DMS 273 (cell line): Measurements from ENCODE around the gene TBC1D8.

Source experiments
- DNase-seq: peaks from one replicate; lab custom pipeline; 2025; ENCODE audit not compliant: unreplicated experiment; lab: John Stamatoyannopoulos, UW

TBC1D8 gene

DNA sequence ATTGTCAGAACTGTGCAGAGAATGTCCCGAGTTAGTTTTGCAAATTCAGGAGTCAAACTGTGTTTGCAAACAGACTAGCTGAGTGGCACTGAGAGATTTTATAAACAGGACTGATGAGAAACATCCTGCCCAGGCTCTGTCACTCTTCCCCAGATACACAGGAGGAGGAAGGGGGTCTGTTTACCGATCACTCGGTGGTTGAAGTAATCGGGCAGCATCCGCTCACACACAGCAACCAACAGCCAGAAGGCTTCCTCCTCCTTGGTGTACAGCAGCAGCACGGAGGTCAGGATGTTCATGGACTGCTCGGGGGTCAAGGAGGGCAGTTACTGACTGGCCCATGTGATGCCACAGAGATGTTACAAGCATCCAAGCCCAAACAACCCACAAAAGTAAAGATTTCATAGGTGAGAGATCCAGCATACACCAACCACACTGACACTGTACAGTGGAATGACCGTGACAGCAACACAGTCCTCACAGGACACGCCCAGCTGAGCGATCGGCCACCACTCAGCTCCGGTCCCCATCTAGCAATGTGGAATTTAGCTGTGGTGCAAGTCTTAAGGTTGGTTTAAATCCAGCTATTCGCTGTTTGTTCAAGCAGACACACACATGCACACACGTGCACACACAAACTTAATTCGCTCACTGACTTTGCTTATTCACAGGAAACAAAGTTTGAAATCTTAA, 119.0 kb downstream of the TBC1D8 start:
- no peak for DNase-seq

DNA sequence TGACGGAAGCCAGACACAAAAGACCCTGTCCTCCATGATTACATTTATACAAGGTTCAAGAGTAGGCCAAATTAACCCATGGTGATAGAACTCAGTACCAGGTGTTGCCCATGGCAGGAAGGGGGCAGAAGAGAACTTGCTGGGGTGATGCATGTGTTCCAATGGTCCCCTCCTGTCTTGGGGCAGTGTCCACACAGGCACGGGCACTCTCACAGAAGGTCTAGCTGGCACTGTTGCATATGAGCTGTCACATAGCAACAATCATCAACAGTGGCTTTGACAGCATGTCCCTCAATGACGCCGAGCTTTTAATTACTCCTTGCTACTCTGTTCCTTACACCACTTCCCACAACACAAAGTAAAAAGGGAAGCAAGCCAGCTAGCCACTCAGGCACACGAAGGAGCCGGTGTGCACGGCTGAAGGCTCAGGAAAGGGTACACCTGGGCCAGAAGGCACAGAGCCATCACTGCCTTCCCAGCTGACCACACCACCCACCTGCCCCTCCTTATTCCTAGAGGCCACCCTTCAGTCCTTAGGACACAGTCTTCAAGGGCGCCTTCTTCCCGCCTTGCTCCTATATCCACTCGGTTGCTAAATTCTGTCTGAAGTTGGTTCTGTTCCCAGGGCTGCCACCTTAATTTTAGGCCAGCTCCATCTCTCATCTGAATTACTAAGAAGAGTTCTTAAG, 120.2 kb downstream of the TBC1D8 start:
- DNase-seq = no peak

DNA sequence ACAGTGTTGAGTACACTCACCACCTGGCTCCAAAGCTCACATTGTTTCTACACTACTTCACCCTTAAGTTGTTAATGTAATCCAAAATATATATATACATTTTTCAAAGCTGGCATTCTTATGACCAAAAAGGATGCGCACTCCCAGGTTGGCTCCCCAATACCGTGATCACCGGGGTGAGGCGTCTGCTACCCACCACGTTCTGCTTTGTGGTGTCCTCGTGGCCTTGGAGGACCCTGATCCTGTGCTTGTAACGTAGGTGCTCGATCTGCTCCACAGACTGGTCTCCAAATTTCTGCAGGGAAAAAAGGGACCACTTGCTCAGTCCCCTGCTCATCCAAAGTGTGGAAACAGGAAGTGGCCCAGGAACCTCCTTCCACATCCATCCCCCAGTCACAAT, 123.3 kb downstream of the TBC1D8 start:
- no peak for DNase-seq

DNA sequence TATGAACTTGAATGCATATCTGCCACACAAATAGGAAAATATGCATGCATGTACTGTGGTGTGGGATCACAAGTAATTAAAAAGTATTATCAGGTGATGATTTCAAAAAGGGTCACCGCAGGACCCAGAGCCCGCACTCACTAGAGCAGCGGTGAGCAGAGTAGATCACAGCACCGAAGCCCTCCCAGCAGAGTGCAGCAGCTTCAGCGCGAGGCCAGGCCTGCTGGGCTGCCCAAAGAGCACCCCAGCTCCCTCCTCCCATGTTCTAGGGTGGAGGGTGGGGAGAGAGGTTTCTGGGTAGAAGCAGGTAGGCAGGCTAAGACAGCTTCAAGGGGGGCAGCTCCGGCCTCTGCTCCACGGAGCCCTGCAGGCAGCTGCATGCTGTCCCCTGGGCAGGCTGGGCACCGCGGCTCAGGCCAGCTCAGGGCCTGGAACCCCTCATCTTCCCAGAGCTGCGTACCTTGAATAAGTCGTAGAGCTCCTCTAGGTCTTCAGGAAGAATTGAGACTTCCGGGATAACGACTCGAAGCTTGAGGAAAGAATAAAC, 124.2 kb downstream of the TBC1D8 start:
- no peak for DNase-seq

DNA sequence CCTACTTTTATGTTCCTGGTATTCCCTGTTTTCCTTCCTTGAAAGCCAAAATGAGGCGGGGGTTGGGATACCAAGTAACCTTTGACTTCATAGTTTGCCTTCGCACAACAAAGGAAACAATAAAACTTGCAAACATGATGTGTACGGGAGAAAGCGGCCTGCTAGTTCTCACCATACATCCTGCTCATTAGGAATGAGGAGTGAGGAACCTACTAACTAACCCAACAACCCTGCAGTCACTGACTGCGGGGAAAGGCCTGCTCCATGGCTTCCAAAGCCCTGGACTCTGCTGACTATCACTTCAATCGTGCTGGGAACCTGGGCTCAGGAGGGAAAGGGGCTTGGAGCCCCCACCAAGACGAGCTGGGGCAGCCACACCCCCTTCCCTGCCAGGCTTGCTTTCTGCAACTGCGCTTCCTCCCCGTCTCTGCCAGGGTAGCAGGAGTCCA, 124.9 kb downstream of the TBC1D8 start:
- no peak for DNase-seq

DNA sequence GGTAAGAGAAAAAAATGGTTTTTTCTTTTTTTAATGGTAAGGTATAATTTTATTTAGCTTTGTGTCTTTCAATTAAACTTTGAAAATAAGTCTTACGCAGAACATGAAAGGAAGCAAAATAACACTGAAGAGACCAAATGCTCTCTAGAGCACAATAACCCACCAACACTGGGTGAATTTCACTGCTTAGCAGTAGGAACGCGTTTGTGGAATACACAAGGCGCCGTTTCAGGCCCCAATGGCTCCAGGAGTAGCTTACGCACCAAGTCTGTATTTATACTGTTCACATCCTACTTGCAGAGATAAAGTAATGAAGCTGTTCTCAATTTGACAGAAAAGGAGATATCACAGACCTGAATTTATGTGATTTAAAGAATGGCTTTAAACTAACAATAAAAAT, 125.6 kb downstream of the TBC1D8 start:
- no peak for DNase-seq

DNA sequence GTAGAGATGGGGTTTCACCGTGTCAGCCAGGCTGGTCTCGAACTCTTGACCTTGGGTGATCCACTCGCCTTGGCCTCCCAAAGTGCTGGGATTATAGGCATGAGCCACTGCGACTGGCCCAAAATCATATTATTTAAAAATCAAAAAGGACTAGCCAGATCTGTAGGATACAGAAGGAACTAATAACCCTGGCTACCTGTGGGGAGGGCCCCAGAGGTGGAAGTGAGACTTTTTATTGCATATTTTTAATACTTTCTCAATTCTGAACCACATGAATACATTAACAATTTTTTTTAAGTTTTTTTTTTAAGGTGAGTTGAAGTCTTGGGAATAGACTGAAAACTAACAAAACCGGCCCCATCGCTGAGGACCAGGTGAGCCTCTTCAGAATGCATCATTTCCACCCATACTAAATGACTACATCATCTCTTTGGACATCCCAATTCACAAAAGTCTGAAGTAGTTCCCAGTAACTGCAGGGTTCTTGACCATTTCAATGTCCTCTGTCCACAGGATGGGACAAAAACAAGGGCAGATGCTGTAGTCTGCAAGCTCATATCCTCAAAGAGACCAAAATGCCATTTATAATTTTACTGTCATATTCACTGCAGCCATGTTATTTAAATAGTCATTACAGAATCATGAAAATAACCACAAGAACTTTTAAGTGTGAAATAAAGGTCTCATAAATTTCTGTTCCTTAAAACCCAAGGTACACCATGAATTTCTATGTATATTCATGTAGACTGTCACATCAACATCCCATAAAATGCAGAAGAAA, 127.7 kb downstream of the TBC1D8 start:
- no peak for DNase-seq

DNA sequence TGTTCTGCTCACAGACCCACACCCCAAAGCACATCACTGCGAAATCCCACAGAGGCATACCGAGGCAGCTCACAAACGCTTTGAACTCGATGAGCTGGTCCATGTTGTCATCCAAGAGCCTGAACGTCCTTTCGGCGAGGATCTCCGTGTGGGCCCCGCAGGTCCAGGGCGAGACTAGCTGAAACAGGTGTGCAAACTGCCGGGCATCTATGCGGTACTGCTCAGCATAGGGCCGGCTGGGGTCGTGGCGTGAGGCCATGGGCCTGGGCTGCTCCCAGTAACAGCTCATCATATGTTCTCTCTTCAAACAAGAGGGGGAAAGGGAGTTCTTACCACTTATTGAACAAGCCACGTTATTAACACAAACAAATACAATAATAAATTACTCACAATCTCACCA, 129.0 kb downstream of the TBC1D8 start:
- no peak for DNase-seq

DNA sequence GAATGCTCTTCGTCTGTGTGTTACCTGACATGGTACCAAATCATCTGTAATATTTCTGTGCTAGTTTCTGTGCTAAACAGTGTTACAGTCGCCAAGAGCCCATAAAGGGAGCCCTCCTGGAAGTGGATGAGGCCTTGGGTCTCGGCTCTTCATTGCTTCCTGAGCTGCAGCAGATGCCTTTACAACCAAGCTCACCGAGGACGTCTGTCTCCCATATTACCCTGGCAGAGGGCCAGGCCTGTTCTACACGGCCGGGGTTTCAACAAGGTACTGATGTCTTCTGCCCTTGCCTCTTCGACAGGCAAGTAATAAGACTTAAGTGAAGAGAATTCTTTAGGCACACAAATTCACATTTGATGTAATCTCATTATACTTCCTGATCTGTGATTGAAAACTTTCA, 132.2 kb downstream of the TBC1D8 start:
- peak; percentile 65 for DNase-seq

DNA sequence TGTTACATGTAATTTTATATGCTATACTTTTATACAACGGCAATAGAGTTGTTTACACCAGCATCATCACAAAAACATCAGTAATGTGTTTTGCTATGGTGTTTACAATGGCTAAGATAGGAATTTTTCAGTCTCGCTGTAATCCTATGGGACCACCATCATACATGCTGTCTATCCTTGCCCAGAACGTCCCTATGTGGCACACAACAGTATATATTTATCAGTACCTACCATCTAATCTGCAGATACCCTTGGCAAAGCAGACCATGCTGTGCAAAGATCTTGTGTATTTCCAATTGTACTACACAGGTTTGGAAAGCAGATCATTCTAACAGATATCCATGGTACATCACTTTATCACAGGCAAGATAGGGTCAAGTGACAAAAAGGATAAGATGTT, 133.8 kb downstream of the TBC1D8 start:
- DNase-seq = no peak

DNA sequence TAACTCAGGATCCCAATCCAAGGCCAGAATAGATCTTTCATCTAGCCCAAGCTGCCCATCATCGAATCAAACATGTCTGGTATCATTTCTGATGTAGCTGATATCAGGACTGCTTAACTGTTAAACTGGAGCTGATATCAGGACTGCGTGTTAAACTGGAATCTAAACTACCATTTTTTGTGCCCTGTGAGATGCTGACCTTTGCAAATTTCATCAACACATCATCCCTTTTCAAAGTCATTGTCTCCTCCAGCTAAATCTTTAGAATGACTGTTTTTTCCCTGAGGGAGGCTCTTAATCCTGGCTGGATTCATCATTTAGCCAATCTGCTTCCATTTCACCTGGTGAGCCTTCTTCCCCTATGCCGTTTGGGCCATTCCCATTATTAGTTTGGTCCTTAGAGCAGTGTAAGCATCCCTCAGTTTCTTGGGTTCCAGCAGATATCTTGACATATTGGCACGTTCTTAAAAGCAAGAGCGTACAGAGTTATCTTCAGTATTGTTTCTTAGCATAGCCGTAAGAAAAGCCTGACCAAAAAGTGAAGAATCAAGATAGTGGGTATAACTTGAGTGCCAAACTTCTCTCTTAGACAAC, 136.8 kb downstream of the TBC1D8 start:
- no peak for DNase-seq

DNA sequence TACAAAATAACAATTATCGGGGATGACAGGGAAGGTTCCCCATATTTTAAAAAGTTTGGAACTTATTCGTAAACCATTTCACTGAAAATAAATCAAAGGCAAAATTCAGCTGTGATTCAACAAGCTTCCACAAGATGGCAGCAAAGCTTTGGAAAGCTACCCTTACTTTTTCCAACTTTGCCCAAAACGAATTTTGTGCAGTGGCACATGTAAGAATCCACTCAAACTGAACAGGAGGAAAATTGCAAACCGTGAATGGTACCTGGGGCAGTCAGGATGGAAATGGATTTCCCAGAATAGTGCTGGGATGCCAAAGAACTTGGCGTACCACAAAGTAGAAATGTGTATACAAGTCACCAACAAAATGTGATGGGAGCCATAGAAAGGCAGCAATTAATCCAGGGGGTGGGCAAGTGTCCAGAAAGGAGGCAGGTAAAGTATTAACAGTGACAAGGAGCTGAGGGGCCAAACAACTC, 138.4 kb downstream of the TBC1D8 start:
- DNase-seq = peak; percentile 72

DNA sequence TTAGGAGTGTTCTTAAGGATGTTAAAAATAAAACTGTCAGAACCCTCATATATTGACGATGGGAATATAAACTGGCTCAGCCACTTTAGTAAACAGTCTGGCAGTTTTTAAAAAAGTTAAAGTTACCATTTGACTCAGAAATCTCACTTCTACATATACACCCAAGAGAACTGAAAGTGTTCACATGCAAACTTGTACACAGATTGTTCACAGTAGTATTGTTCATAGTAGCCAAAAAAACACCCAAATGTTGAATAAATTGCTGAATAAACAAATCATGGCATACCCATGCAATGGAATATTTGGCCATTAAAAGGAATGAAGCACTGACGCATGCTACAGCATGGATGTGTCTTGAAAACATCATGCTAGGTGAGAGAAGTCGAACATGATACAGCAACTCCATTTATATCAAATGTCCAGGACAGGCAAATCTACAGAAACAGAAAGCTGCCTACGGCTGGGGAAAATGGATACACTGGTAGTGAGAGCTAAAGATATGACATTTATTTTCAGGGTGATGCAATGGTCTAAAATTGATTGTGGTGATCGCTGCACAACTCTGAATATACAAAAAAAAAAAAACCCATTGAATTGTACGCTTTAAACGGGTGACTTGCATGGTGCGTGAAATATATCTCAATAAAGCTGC, 139.0 kb downstream of the TBC1D8 start:
- no peak for DNase-seq

DNA sequence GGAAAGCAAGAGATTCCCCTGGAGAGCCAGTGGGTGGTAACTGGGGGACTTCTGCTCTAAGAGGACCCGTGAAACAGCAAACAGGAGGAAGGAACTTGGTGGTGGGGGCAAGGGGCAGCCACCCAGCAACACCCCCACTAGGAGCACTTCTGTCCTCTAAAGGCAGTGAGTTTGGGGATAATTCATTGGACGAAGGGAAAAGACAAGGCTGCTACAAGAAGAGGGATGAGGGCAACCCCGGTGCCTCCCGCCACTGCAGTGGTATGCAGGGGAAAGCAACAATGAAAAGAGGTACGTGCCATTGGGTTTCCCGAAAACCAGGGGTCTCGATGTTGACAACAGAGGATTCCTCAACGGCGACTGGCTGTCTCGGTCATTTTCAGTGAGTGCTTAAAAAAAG, 140.0 kb downstream of the TBC1D8 start:
- no peak for DNase-seq

DNA sequence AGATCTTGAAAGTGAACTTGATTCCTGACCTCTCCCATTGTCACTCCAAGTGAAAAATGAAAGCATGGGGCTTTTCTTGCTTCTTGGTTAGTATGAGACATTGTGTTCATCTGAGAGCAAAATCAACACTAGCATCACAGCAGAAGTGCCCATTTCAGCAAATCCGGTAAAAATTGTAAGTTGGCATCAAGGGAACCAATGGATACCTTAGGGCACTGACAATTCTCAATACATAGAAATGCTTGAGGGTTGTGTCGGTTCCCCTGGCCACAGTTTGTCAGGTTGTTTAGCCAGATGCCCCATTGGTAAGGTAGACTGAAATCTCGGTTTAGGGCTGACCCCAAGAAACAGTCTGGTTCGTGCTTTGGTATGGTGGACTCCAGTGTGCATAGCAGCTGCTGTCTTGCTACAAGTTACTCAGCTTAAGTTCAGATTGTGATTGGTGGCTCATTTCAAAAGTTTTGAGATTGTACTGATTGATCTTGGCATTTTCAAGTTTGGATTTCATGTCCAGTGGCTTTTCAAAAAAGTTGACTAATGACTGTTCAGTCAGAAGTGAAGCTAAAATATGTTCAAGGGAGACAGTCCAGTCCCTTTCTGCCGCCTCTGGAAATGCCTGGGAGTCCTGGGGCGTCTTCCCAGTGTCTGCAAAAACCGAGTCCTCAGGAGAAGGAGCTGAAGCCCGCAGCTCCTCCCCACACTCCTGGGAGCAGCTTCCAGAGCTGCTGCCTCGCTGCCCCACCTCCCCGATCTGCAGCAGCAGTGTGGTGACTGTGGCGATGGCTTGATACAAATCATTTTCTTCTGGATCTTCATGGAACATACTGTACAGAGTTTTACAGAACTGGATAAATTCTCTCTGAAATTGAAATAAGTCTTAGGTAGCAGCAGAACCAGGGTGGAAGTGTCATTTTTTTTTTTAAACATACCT, 143.5 kb downstream of the TBC1D8 start:
- peak; percentile 65 for DNase-seq

DNA sequence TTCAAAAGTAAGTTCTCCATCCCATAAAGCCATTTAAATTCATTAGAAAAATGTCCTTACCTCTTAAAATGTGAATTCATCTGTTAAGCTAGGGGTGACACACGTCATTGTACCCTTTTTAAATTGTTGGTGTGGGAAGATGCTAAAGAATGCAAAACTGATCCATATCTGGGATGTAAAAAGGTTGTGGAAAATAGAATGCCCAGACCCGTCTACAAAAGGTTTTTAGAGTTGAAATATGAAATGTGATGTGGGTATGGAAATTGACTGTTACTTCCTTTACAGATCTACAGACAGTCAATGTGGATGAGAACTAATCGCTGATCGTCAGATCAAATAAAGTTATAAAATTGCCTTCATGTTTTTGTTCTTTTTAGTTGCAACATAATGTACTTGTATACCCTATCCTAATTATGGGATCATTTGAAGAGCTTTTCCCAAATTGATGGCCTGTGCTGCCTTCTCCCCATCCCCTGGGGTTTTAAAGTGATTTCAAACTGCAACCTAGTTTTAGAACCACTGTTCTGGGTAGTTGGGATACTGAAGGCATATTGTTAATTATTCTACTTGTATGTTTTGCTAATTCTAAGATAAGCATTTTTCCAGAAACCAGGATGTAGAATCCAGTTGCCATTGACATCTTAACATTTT, 145.0 kb downstream of the TBC1D8 start:
- DNase-seq = no peak

DNA sequence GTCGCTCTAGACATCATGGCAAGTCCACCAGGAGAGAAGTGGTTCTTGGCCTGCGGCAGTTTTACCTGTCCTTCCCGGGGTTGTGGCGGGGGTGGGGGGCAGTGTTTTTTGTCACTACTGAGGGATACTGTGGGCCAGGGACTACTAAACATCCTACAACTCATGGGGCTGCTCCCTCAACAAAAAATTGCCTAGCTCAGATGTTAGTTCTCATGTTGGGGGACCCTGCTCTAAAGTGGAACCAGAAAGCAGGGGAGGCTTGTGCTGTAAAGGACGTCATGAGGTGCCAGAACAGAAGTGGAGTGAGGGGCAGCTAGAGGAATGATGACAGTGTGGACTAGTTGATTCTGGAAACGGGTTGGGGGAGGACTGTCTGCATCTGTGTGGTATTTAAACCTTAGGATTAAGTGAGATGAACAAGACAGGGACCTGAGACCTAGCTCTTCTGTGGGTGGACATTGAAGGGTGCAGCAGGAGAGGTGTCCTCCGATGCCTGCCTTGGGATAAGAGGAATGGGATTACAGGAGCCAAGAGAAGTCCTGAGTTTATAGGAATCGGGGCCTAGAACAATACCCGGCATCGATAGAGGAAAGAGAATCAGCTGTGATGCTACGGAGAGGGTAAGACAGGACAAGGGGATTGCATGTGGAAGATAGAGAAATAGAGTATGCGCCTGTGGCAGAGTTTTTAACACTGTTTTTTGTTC, 146.4 kb downstream of the TBC1D8 start:
- DNase-seq = no peak

DNA sequence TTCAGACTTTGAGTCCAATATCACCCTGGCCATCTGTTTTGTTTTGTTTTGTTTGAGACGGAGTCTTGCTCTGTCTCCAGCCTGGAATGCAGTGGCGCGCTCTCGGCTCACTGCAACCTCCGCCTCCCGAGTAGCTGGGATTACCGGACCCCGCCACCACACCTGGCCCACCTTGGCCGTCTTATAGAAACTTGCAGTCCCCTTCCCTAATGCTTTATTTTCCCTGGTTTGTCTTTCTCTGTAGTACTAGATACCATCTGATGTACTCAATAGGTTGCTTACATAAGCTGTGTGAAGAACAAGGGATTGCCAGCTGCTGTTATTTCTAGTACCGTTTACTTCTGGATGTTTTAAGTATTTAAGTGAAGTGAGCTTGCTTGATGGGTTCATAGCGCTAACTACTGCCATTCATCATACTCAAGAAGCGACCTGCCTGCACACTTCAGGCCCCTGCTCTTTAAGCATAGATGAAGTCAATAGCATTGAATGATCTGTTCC, 147.9 kb downstream of the TBC1D8 start:
- peak; percentile 38 for DNase-seq
